ENCODE data around the gene EN2.

Gene EN2

DNA sequence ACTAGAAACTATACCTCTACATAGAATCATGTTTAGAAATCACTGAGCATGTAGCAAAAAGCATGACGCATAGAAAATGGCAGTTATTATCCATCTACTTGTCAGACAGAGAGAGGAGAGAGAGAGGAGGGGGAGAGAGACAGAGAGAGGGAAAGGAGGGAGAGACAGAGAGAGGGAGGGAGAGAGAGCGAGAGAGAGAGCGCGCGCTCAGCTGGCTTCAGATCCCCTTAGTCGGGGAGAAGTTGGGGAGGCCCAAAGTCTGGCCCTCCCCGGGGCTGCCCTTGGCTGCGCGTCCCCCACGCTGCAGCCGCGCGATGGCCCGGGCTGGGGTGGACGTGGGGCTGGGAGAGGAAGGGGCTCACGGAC is 51.4 kb downstream of the EN2 start:
- DNase-seq (ENCODE audit: low read depth): no peak
- H3K4me3 ChIP-seq (ENCODE audit: low read length): no peak overlapping the region
- TF ChIP-seq, protein P1, sequence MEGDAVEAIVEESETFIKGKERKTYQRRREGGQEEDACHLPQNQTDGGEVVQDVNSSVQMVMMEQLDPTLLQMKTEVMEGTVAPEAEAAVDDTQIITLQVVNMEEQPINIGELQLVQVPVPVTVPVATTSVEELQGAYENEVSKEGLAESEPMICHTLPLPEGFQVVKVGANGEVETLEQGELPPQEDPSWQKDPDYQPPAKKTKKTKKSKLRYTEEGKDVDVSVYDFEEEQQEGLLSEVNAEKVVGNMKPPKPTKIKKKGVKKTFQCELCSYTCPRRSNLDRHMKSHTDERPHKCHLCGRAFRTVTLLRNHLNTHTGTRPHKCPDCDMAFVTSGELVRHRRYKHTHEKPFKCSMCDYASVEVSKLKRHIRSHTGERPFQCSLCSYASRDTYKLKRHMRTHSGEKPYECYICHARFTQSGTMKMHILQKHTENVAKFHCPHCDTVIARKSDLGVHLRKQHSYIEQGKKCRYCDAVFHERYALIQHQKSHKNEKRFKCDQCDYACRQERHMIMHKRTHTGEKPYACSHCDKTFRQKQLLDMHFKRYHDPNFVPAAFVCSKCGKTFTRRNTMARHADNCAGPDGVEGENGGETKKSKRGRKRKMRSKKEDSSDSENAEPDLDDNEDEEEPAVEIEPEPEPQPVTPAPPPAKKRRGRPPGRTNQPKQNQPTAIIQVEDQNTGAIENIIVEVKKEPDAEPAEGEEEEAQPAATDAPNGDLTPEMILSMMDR (conservative IDR thresholded peaks at IDR 0.05; ENCODE audit: low read length): no peak

DNA sequence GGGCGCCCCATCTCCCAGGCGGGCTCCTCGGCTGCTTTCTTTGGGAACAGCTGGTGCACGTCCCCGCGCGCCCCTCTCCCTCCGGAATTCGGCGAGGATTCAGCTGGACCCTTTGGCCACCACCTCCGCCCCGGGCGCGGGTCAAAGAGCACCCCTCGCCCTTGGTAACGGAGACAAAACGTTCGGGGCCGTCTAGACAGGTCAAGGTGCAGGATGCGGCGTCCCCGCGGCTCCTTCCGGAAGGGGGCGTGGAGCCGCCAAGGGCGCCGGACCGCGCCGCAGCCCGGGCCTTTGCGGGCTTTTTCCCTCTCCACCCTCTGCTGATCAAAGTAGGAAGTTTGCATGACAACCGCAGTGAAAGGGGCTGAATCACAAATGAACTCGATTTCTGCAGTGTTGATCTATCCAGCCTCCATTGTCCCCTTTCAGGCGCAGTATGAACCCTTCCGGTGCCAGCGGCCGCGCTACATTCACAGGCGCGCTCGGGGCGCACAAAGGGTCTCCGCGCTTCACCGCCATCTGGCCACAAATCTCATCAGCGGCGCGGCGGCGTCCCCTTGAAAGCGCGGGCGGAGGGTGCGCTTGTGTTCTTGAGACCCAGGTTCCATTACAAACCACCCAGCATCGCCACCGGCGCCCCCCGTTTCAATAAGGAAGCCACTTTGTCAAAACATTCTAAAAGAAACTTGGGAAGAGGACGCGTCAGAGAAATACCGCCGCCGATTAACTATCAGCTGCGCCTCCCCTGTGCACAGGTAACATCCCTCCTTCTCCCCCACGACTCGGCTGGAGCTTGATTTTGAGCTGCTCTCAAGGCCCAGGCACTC is 52.0 kb downstream of the EN2 start:
- no peak for DNase-seq (ENCODE audit: low read depth)
- TF ChIP-seq, protein P1 (conservative IDR thresholded peaks at IDR 0.05; ENCODE audit: low read length): no peak
- no peak overlapping the region for H3K4me3 ChIP-seq (ENCODE audit: low read length)

DNA sequence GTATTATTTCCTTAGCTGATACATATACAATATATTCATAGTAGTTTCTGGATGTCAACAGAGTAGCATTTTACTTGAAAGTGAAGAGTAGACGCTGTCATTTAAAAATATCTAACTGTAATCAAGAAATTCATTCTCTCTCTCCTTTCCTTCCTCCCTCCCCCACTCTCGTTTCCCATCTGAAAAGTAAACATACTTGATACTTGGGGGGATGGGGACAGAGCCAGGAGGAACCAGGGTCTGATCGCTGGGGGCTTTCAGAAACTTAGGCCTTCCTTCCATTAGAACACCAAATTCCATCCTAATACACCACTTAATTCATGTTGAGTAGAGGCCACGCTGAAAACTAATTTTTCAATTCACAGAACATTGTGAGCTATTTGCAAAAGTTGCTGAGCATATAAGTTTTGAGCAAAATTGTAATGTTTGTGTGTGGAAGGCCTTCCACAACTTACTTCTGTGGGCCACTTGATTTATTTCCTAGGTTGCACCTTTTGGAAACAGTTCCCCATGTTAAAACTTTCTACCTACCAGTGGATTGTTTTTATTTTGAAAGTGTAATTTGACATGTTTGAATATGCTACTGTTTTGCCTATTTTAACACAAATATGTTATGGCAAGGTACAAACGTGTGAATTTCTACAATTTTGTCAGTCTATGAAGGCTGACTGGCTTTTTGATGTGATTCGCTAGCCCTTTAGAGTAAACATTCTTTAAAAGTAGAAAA is 53.2 kb downstream of the EN2 start:
- TF ChIP-seq, protein P1 (conservative IDR thresholded peaks at IDR 0.05; ENCODE audit: low read length): no peak
- DNase-seq (ENCODE audit: low read depth): no peak
- H3K4me3 ChIP-seq (ENCODE audit: low read length): no peak overlapping the region

DNA sequence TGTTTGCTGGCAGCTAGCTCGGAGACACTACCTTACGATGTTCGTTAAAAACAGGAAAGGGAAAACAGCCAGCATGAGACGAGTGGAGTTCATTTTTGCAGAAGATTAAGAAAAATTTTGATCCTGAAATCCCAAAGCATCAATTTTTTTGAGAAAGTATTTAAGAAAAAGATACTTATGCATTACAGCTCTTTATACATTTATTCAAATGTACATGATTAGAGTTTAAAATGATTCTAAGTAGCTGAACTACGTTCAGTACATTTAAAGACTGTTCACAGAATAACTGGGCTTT is 53.7 kb downstream of the EN2 start:
- TF ChIP-seq, protein P1 (conservative IDR thresholded peaks at IDR 0.05; ENCODE audit: low read length): no peak
- no peak for DNase-seq (ENCODE audit: low read depth)
- H3K4me3 ChIP-seq (ENCODE audit: low read length): no peak overlapping the region

DNA sequence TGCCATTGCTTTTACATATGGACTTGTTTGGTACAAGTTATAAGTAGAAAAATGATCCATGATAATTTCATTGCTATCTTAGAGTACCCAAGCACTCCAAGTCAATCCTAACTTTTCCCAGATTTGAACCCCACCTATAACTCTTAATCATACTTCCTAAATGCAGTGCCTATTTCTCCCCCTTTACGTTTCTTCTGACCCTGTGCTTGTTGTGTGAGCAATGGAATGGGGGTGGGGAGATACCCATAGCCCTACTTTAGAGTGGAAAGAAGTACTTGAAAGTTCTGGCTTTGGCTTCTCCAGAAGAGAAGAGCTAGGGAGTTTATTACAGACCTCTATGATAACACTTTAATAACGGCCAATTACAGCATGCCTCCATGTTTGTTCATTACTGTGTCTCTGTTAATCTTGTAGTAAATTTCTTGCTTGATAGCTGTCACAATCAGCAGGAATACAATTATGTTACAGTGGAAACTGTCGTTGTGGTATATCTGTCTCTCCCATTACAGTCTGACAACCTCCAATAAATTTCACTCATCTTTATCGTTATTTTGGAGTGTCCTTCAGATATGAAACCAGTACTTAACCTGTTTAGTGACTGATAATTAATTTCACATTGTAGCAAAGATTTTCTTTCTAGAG is 54.4 kb downstream of the EN2 start:
- TF ChIP-seq, protein P1 (conservative IDR thresholded peaks at IDR 0.05; ENCODE audit: low read length): no peak
- no peak for DNase-seq (ENCODE audit: low read depth)
- no peak overlapping the region for H3K4me3 ChIP-seq (ENCODE audit: low read length)

DNA sequence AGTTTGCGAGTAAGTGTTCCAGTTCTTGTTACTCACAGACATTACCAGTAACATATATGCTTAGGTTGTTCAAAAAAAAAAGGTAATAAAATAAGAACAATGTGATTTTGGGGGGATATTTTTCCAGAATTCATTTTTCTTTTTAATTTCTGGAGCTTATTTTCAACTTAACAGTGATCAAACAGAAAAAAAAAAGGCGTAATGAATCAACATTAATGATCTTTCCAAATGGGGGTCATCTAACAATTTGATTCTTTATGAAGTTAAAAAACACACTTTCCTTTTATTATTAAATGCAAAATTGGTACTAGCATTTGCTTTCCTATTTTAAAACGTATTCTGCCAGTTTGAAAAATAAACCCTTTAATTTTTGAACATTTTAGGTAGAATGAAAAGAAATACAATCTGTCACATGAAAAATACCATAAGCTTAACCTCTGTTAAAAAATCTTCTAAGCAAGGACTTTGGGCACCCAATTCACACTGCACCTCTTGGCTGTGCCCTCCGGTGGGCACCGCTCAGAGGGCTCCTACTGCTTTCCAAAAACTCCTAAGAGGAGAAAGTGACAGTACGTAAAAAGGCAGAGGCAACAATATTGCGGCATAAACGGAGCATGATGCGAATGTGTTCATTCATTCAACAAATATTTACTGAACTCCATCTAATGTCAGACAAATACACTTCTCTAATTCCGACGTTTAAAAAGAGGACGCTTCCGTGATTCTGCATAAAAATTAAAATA is 55.8 kb downstream of the EN2 start:
- TF ChIP-seq, protein P1 (conservative IDR thresholded peaks at IDR 0.05; ENCODE audit: low read length): no peak
- no peak for DNase-seq (ENCODE audit: low read depth)
- no peak overlapping the region for H3K4me3 ChIP-seq (ENCODE audit: low read length)
